ENCODE data around the gene SLIT2.
A peak's percentile ranks its signal among the peaks of the same experiment; 100 is the strongest.

The SLIT2 gene

DNA sequence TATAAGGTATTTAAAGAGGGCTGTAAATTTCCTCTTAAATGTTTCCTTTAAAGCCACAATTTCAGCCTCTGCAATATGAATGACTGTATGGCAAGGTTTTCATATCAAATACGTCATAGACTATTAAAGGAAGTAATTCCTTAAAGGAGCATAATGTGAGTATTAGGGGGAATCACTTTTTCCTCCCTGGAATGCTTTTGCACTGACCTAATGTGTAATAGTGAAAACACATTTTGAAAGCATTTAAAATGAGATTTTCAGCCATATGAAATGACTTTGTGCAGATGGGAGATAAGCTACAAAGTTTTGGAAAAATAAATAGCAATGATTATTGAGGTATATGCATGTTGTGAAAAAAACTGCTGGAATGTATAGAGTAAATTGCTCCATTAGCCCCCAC, 17.6 kb downstream of the SLIT2 start:
- Histone ChIP-seq H3K4me1 (ENCODE audit: control insufficient read depth in 2 of 2, insufficient read depth in 1 of 2, low read depth in 1 of 2, low read length in 2 of 2) (peaks cover 4 to 18% of the 10 kb centered on the region in 2 donors), H4K8ac (ENCODE audit: low read depth, low read length) (no peak overlapping the region), H3K4me3 (ENCODE audit: low read length in 2 of 2) (no peak overlapping the region), H2AK5ac (ENCODE audit: low read depth, low read length) (no peak overlapping the region), H2BK5ac (ENCODE audit: low read length) (no peak overlapping the region), H2AFZ (ENCODE audit: low read length) (no peak overlapping the region), H3K4ac (ENCODE audit: low read length) (no peak overlapping the region), H3K18ac (ENCODE audit: low read length) (no peak overlapping the region), H3K9ac (ENCODE audit: low read depth, low read length, poor library complexity) (no peak overlapping the region), H3K4me2 (ENCODE audit: insufficient read depth, low read length, poor library complexity, severe bottlenecking) (no peak overlapping the region), H2BK120ac (ENCODE audit: low read depth, low read length) (no peak overlapping the region), H3K27ac (replicated peaks; ENCODE audit: low read length) (no peak overlapping the region), H3K79me1 (ENCODE audit: low read depth, low read length) (no peaks in the 10 kb centered on the region), H3K36me3 (replicated peaks in 1 of 2; ENCODE audit: control insufficient read depth in 2 of 2, insufficient read depth in 2 of 2, low read length in 2 of 2) (peaks cover 0 to 58% of the 10 kb centered on the region in 2 donors), H4K91ac (ENCODE audit: low read depth, low read length, poor library complexity) (no peak overlapping the region), H3K27me3 (ENCODE audit: control insufficient read depth in 3 of 3, insufficient read depth in 3 of 3, low read depth in 1 of 3, low read length in 3 of 3) (no peaks in the 10 kb centered on the region), H3K23ac (ENCODE audit: low read depth, low read length, poor library complexity) (no peak overlapping the region), H2BK12ac (ENCODE audit: low read length) (no peak overlapping the region), H3K14ac (ENCODE audit: low read length) (no peak overlapping the region), H2BK15ac (ENCODE audit: low read length) (no peak overlapping the region), H3K9me3 (replicated peaks in 1 of 2; ENCODE audit: control insufficient read depth in 2 of 2, insufficient read depth in 1 of 2, low read depth in 1 of 2, low read length in 2 of 2) (no peaks in the 10 kb centered on the region)
- WGBS, 2 donors (ENCODE audit: extremely low coverage in 2 of 2, insufficient read length in 2 of 2, insufficient replicate concordance in 1 of 2), result no CpG with 5 or more reads among the region's 1 CpG
- DNase-seq (ENCODE audit: low spot score), result no peak

DNA sequence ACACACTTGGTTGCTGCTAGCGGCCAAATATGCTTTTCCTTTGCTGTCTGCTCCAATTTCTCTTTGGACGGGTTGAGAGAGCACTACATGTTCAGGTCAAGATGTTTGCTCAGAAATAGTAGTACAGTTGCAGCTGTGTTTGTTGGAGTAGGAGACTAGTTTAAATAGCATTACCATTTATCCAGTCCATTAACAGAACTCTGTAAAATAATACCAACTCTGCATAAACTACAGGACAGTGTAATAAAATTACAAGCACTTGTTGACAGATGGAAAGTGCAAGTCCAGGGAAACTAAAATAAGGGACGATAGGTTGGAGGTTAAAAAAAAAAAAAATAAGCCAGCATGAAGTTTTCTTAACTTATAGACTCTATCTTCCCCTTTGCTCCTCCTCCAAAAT, 20.2 kb downstream of the SLIT2 start:
- Histone ChIP-seq H3K14ac (ENCODE audit: low read length) (no peak overlapping the region), H2BK15ac (ENCODE audit: low read length) (no peak overlapping the region), H2BK5ac (ENCODE audit: low read length) (no peak overlapping the region), H3K18ac (ENCODE audit: low read length) (no peak overlapping the region), H3K4me3 (ENCODE audit: low read length in 2 of 2) (no peak overlapping the region), H2BK12ac (ENCODE audit: low read length) (no peak overlapping the region), H4K8ac (ENCODE audit: low read depth, low read length) (no peak overlapping the region), H3K4me2 (ENCODE audit: insufficient read depth, low read length, poor library complexity, severe bottlenecking) (no peak overlapping the region), H4K91ac (ENCODE audit: low read depth, low read length, poor library complexity) (no peak overlapping the region), H3K79me1 (ENCODE audit: low read depth, low read length) (no peaks in the 10 kb centered on the region), H3K27me3 (ENCODE audit: control insufficient read depth in 3 of 3, insufficient read depth in 3 of 3, low read depth in 1 of 3, low read length in 3 of 3) (no peaks in the 10 kb centered on the region), H2BK120ac (ENCODE audit: low read depth, low read length) (no peak overlapping the region), H3K9ac (ENCODE audit: low read depth, low read length, poor library complexity) (no peak overlapping the region), H3K4ac (ENCODE audit: low read length) (no peak overlapping the region), H2AK5ac (ENCODE audit: low read depth, low read length) (no peak overlapping the region), H3K27ac (replicated peaks; ENCODE audit: low read length) (no peak overlapping the region), H3K36me3 (replicated peaks in 1 of 2; ENCODE audit: control insufficient read depth in 2 of 2, insufficient read depth in 2 of 2, low read length in 2 of 2) (peaks cover 0 to 50% of the 10 kb centered on the region in 2 donors), H3K4me1 (ENCODE audit: control insufficient read depth in 2 of 2, insufficient read depth in 1 of 2, low read depth in 1 of 2, low read length in 2 of 2) (peaks cover 4 to 15% of the 10 kb centered on the region in 2 donors), H3K9me3 (replicated peaks in 1 of 2; ENCODE audit: control insufficient read depth in 2 of 2, insufficient read depth in 1 of 2, low read depth in 1 of 2, low read length in 2 of 2) (no peaks in the 10 kb centered on the region), H2AFZ (ENCODE audit: low read length) (no peak overlapping the region), H3K23ac (ENCODE audit: low read depth, low read length, poor library complexity) (no peak overlapping the region)
- no peak for DNase-seq (ENCODE audit: low spot score)
- no CpG with 5 or more reads among the region's 3 CpGs for WGBS, 2 donors (ENCODE audit: extremely low coverage in 2 of 2, insufficient read length in 2 of 2, insufficient replicate concordance in 1 of 2)

DNA sequence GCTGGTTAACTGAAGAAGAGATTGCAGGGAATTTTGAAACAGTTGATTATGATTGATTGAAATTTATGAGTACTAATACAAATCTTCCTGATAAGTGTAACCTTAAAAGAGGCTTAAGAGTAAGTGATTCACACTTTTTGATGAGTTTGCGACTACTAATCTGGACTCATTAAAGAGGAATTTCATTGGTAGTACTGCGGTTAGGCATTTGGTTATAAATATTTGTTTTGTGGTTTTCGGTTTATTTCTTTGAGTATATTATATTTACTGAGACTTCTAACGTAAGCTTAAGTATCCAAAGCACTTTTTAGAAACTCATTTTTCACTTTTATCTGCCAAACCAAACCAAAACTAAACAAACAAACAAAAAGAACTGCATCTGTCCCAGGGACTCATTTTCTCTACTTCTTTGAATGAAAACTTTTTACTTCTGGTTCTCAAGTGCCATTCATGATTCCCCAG, 20.7 kb downstream of the SLIT2 start:
- Histone ChIP-seq H3K4me1 (ENCODE audit: control insufficient read depth in 2 of 2, insufficient read depth in 1 of 2, low read depth in 1 of 2, low read length in 2 of 2) (peaks cover 4 to 11% of the 10 kb centered on the region in 2 donors), H3K4me2 (ENCODE audit: insufficient read depth, low read length, poor library complexity, severe bottlenecking) (no peak overlapping the region), H2BK15ac (ENCODE audit: low read length) (no peak overlapping the region), H3K4me3 (ENCODE audit: low read length in 2 of 2) (no peak overlapping the region), H3K18ac (ENCODE audit: low read length) (no peak overlapping the region), H3K79me1 (ENCODE audit: low read depth, low read length) (no peaks in the 10 kb centered on the region), H3K9ac (ENCODE audit: low read depth, low read length, poor library complexity) (no peak overlapping the region), H2AFZ (ENCODE audit: low read length) (no peak overlapping the region), H2BK12ac (ENCODE audit: low read length) (no peak overlapping the region), H3K27me3 (ENCODE audit: control insufficient read depth in 3 of 3, insufficient read depth in 3 of 3, low read depth in 1 of 3, low read length in 3 of 3) (no peaks in the 10 kb centered on the region), H4K91ac (ENCODE audit: low read depth, low read length, poor library complexity) (no peak overlapping the region), H3K4ac (ENCODE audit: low read length) (no peak overlapping the region), H3K14ac (ENCODE audit: low read length) (no peak overlapping the region), H3K36me3 (replicated peaks in 1 of 2; ENCODE audit: control insufficient read depth in 2 of 2, insufficient read depth in 2 of 2, low read length in 2 of 2) (peaks cover 0 to 45% of the 10 kb centered on the region in 2 donors), H2AK5ac (ENCODE audit: low read depth, low read length) (no peak overlapping the region), H3K9me3 (replicated peaks in 1 of 2; ENCODE audit: control insufficient read depth in 2 of 2, insufficient read depth in 1 of 2, low read depth in 1 of 2, low read length in 2 of 2) (no peaks in the 10 kb centered on the region), H2BK5ac (ENCODE audit: low read length) (no peak overlapping the region), H3K27ac (replicated peaks; ENCODE audit: low read length) (no peak overlapping the region), H2BK120ac (ENCODE audit: low read depth, low read length) (no peak overlapping the region), H3K23ac (ENCODE audit: low read depth, low read length, poor library complexity) (no peak overlapping the region), H4K8ac (ENCODE audit: low read depth, low read length) (no peak overlapping the region)
- WGBS, 2 donors (ENCODE audit: extremely low coverage in 2 of 2, insufficient read length in 2 of 2, insufficient replicate concordance in 1 of 2), result no CpG with 5 or more reads among the region's 4 CpGs
- no peak for DNase-seq (ENCODE audit: low spot score)

DNA sequence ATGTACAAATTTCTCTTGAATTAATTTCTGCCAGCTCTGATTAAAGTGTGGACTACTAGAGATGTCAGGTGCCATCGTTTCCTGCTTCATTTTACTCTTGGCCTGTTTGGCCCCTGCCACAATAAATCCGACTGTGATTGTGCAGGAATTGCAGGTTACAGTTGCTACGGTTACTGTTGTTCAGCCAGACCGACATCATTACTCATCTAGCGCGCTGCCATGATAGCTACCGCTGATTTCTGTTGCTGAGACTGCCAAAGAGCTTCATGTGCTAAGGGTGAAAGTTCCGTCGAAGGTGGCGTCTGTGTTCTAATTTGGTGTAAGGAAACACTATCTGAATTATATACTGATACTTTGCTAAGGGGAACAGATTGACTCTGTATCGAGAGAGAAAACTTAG, 22.1 kb downstream of the SLIT2 start:
- WGBS, 2 donors (ENCODE audit: extremely low coverage in 2 of 2, insufficient read length in 2 of 2, insufficient replicate concordance in 1 of 2), result no CpG with 5 or more reads among the region's 11 CpGs
- Histone ChIP-seq H3K79me1 (ENCODE audit: low read depth, low read length) (no peaks in the 10 kb centered on the region), H3K27me3 (ENCODE audit: control insufficient read depth in 3 of 3, insufficient read depth in 3 of 3, low read depth in 1 of 3, low read length in 3 of 3) (no peaks in the 10 kb centered on the region), H3K18ac (ENCODE audit: low read length) (no peak overlapping the region), H3K4me2 (ENCODE audit: insufficient read depth, low read length, poor library complexity, severe bottlenecking) (no peak overlapping the region), H3K27ac (replicated peaks; ENCODE audit: low read length) (no peak overlapping the region), H3K9ac (ENCODE audit: low read depth, low read length, poor library complexity) (peak overlapping the region; percentile 21), H3K9me3 (replicated peaks in 1 of 2; ENCODE audit: control insufficient read depth in 2 of 2, insufficient read depth in 1 of 2, low read depth in 1 of 2, low read length in 2 of 2) (no peaks in the 10 kb centered on the region), H2BK15ac (ENCODE audit: low read length) (no peak overlapping the region), H2AFZ (ENCODE audit: low read length) (no peak overlapping the region), H2BK5ac (ENCODE audit: low read length) (no peak overlapping the region), H3K4me1 (ENCODE audit: control insufficient read depth in 2 of 2, insufficient read depth in 1 of 2, low read depth in 1 of 2, low read length in 2 of 2) (peaks cover 4 to 11% of the 10 kb centered on the region in 2 donors), H3K4ac (ENCODE audit: low read length) (no peak overlapping the region), H4K91ac (ENCODE audit: low read depth, low read length, poor library complexity) (no peak overlapping the region), H2BK120ac (ENCODE audit: low read depth, low read length) (no peak overlapping the region), H2BK12ac (ENCODE audit: low read length) (no peak overlapping the region), H3K23ac (ENCODE audit: low read depth, low read length, poor library complexity) (no peak overlapping the region), H3K36me3 (replicated peaks in 1 of 2; ENCODE audit: control insufficient read depth in 2 of 2, insufficient read depth in 2 of 2, low read length in 2 of 2) (peaks cover 0 to 36% of the 10 kb centered on the region in 2 donors), H2AK5ac (ENCODE audit: low read depth, low read length) (no peak overlapping the region), H4K8ac (ENCODE audit: low read depth, low read length) (no peak overlapping the region), H3K4me3 (ENCODE audit: low read length in 2 of 2) (no peak overlapping the region), H3K14ac (ENCODE audit: low read length) (peak overlapping the region; percentile 56)
- DNase-seq (ENCODE audit: low spot score), result no peak

Measured in neuronal stem cell (in vitro differentiated cells).